Keratinocyte (primary cell): ENCODE data around the gene ZMAT3.

Experiments used
- CTCF ChIP-seq, 3 experiments: IDR thresholded peaks in 1 of 3; conservative IDR thresholded peaks in 1 of 3; optimal IDR thresholded peaks in 1 of 3; 2 replicates in 2 of 3; 3 replicates in 1 of 3; pipeline versions ENCODE3 to v1.5.1; 2011; ENCODE audit warnings: low read length in 3 of 3, mild to moderate bottlenecking in 3 of 3, moderate library complexity in 2 of 3, control low read depth in 1 of 3, inconsistent platforms in 1 of 3; ENCODE audit not compliant: insufficient read depth in 2 of 3; ENCODE audit errors: extremely low read depth in 1 of 3
- EZH2 ChIP-seq: IDR thresholded peaks from one replicate; pipeline ENCODE4 v1.6.1; 2012; ENCODE audit warnings: inconsistent platforms, mild to moderate bottlenecking, low read length, moderate library complexity

- no peak for TF ChIP-seq CTCF (optimal IDR thresholded peaks at IDR 0.05 in 1 of 3, IDR thresholded peaks at IDR 0.05 in 1 of 3, conservative IDR thresholded peaks at IDR 0.05 in 1 of 3; ENCODE audit: extremely low read depth in 1 of 3, insufficient read depth in 2 of 3, low read length in 3 of 3)
- no peak for TF ChIP-seq EZH2
Observed at GRCh38 chr3:179063945-179064560, 7.6 kb downstream of the ZMAT3 start.
